Kidney epithelial cell (primary cell): Measurements from ENCODE around the gene EML2. TPM values are rescaled to one million over a fixed set of nuclear protein-coding genes. Genes with fewer than 3 reads are reported as not detected.

ENCODE experiments used
- DNase-seq: peaks from one replicate; pipeline ENCODE4 v3.0.0-alpha.2; 2010; ENCODE audit warnings: low read depth
- H3K27me3 ChIP-seq: 2 replicates; pipeline ENCODE4 v1.6.0; 2011; ENCODE audit warnings: low read length; ENCODE audit not compliant: control insufficient read depth, insufficient read depth
- H3K36me3 ChIP-seq: 2 replicates; pipeline ENCODE4 v1.5.1; 2011; ENCODE audit warnings: low read length; ENCODE audit not compliant: control insufficient read depth, insufficient read depth
- H3K4me3 ChIP-seq: 2 replicates; pipeline ENCODE4 v1.5.1; 2011; ENCODE audit warnings: low read depth, mild to moderate bottlenecking, control low read depth, low read length
- CTCF ChIP-seq: IDR thresholded peaks from 2 replicates; pipeline ENCODE4 v1.5.1; 2011; ENCODE audit warnings: mild to moderate bottlenecking, moderate library complexity, low read length, control low read depth, inconsistent platforms; ENCODE audit not compliant: insufficient read depth, poor library complexity, severe bottlenecking
- total RNA-seq: library from RNA; depleted of rRNA; stranded (reverse); fragments of >200 nt; gene quantifications from 2 replicates; pipeline ENCODE4 v1.2.3, GENCODE V29; 2015

EML2 gene
- total RNA-seq, 1 donor from 2014 or later: 30.7 TPM

GRCh38 chr19:45667620-45668341 lies 28.6 kb upstream of the EML2 start, which contains the start of gene GIPR:
TSS of gene GIPR (plus strand) at chr19:45668221. CDS start at chr19:45669521, 1,300 bp downstream.
- peaks cover 20% of the 10 kb centered on the region for H3K27me3 ChIP-seq
- H3K36me3 ChIP-seq: no peaks in the 10 kb centered on the region
- peak within 1 kb of the TSS; percentile 18 for H3K4me3 ChIP-seq
- DNase-seq: no peak
- TF ChIP-seq CTCF: no peak

GRCh38 chr19:45664575-45664974 lies 25.4 kb upstream of the EML2 start:
- no peak for DNase-seq
- H3K27me3 ChIP-seq: peaks cover 9% of the 10 kb centered on the region
- H3K4me3 ChIP-seq: no peak overlapping the region
- TF ChIP-seq CTCF: no peak
- no peaks in the 10 kb centered on the region for H3K36me3 ChIP-seq

GRCh38 chr19:45663800-45664199 lies 24.6 kb upstream of the EML2 start:
- TF ChIP-seq CTCF: no peak
- Histone ChIP-seq H3K4me3 (no peak overlapping the region), H3K36me3 (no peaks in the 10 kb centered on the region), H3K27me3 (peaks cover 12% of the 10 kb centered on the region)
- DNase-seq: no peak

- H3K27me3 ChIP-seq: peaks cover 9% of the 10 kb centered on the region
- no peaks in the 10 kb centered on the region for H3K36me3 ChIP-seq
- DNase-seq: no peak
- no peak for TF ChIP-seq CTCF
- H3K4me3 ChIP-seq: no peak overlapping the region
These were observed 21.4 kb upstream of the EML2 start for GRCh38 chr19:45660636-45661035.

- H3K4me3 ChIP-seq: no peak overlapping the region
- no peak for DNase-seq
- H3K36me3 ChIP-seq: no peaks in the 10 kb centered on the region
- no peak for TF ChIP-seq CTCF
- H3K27me3 ChIP-seq: peaks cover 9% of the 10 kb centered on the region
These were observed 20.0 kb upstream of the EML2 start for GRCh38 chr19:45659096-45659729.
